ENCODE results near the gene CHML.
A peak's percentile ranks its signal among the peaks of the same experiment; 100 is the strongest.

The CHML gene

GRCh38 chr1:241615043-241615974 lies 24.9 kb downstream of the CHML start:
- Histone ChIP-seq H2AFZ (ENCODE audit: low read length, unreplicated experiment) (no peak overlapping the region), H3K27ac (ENCODE audit: low read depth, low read length) (peak overlapping the region; percentile 28; the same call in 1 of the 2 replicates), H3K4me3 (ENCODE audit: low read depth, low read length) (no peak overlapping the region), H3K79me2 (ENCODE audit: control insufficient read depth, insufficient read depth, low read length, unreplicated experiment) (no peaks in the 10 kb centered on the region), H3K27me3 (ENCODE audit: insufficient read depth, low read length) (no peaks in the 10 kb centered on the region), H3K36me3 (ENCODE audit: insufficient read depth, low read length) (no peaks in the 10 kb centered on the region), H3K4me1 (ENCODE audit: control insufficient read depth, insufficient read depth, low read length, unreplicated experiment) (peaks cover 36% of the 10 kb centered on the region)

- Histone ChIP-seq H3K27ac (ENCODE audit: low read depth, low read length) (peak overlapping the region; percentile 28; the same call in 1 of the 2 replicates), H3K36me3 (ENCODE audit: insufficient read depth, low read length) (no peaks in the 10 kb centered on the region), H2AFZ (ENCODE audit: low read length, unreplicated experiment) (no peak overlapping the region), H3K4me3 (ENCODE audit: low read depth, low read length) (no peak overlapping the region), H3K79me2 (ENCODE audit: control insufficient read depth, insufficient read depth, low read length, unreplicated experiment) (no peaks in the 10 kb centered on the region), H3K27me3 (ENCODE audit: insufficient read depth, low read length) (no peaks in the 10 kb centered on the region), H3K4me1 (ENCODE audit: control insufficient read depth, insufficient read depth, low read length, unreplicated experiment) (peaks cover 44% of the 10 kb centered on the region)
These were observed 25.6 kb downstream of the CHML start for GRCh38 chr1:241614572-241614971.

- no peaks in the 10 kb centered on the region for H3K79me2 ChIP-seq (ENCODE audit: control insufficient read depth, insufficient read depth, low read length, unreplicated experiment)
These were observed 26.0 kb downstream of the CHML start for GRCh38 chr1:241614144-241614543.

GRCh38 chr1:241612533-241613477 lies 27.4 kb downstream of the CHML start:
- H3K4me1 ChIP-seq (ENCODE audit: control insufficient read depth, insufficient read depth, low read length, unreplicated experiment), result peaks cover 61% of the 10 kb centered on the region
- no peaks in the 10 kb centered on the region for H3K36me3 ChIP-seq (ENCODE audit: insufficient read depth, low read length)
- H3K27me3 ChIP-seq (ENCODE audit: insufficient read depth, low read length), result no peaks in the 10 kb centered on the region
- peak overlapping the region; percentile 33; the same call in 1 of the 2 replicates for H3K4me3 ChIP-seq (ENCODE audit: low read depth, low read length)
- no peaks in the 10 kb centered on the region for H3K79me2 ChIP-seq (ENCODE audit: control insufficient read depth, insufficient read depth, low read length, unreplicated experiment)
- H2AFZ ChIP-seq (ENCODE audit: low read length, unreplicated experiment), result peak overlapping the region; percentile 57
- peak overlapping the region; percentile 84 for H3K27ac ChIP-seq (ENCODE audit: low read depth, low read length)

More at GRCh38 chr1:241614144-241614543, 26.0 kb downstream of the CHML start:
- Histone ChIP-seq H3K27me3 (ENCODE audit: insufficient read depth, low read length) (no peaks in the 10 kb centered on the region), H2AFZ (ENCODE audit: low read length, unreplicated experiment) (no peak overlapping the region), H3K4me3 (ENCODE audit: low read depth, low read length) (no peak overlapping the region), H3K27ac (ENCODE audit: low read depth, low read length) (no peak overlapping the region), H3K4me1 (ENCODE audit: control insufficient read depth, insufficient read depth, low read length, unreplicated experiment) (peaks cover 48% of the 10 kb centered on the region), H3K36me3 (ENCODE audit: insufficient read depth, low read length) (no peaks in the 10 kb centered on the region)

GRCh38 chr1:241611736-241612135 lies 28.4 kb downstream of the CHML start:
- Histone ChIP-seq H2AFZ (ENCODE audit: low read length, unreplicated experiment) (peak overlapping the region; percentile 57), H3K79me2 (ENCODE audit: control insufficient read depth, insufficient read depth, low read length, unreplicated experiment) (no peaks in the 10 kb centered on the region), H3K4me3 (ENCODE audit: low read depth, low read length) (no peak overlapping the region), H3K4me1 (ENCODE audit: control insufficient read depth, insufficient read depth, low read length, unreplicated experiment) (peaks cover 63% of the 10 kb centered on the region), H3K36me3 (ENCODE audit: insufficient read depth, low read length) (no peaks in the 10 kb centered on the region), H3K27ac (ENCODE audit: low read depth, low read length) (peak overlapping the region; percentile 84), H3K27me3 (ENCODE audit: insufficient read depth, low read length) (no peaks in the 10 kb centered on the region)

- H3K27me3 ChIP-seq (ENCODE audit: insufficient read depth, low read length), result no peaks in the 10 kb centered on the region
- no peaks in the 10 kb centered on the region for H3K36me3 ChIP-seq (ENCODE audit: insufficient read depth, low read length)
- no peaks in the 10 kb centered on the region for H3K79me2 ChIP-seq (ENCODE audit: control insufficient read depth, insufficient read depth, low read length, unreplicated experiment)
- H2AFZ ChIP-seq (ENCODE audit: low read length, unreplicated experiment), result peak overlapping the region; percentile 78
- no peak overlapping the region for H3K4me3 ChIP-seq (ENCODE audit: low read depth, low read length)
- H3K27ac ChIP-seq (ENCODE audit: low read depth, low read length), result peak overlapping the region; percentile 84; the same call in 1 of the 2 replicates
- H3K4me1 ChIP-seq (ENCODE audit: control insufficient read depth, insufficient read depth, low read length, unreplicated experiment), result peaks cover 66% of the 10 kb centered on the region
These were observed 29.1 kb downstream of the CHML start for GRCh38 chr1:241611063-241611462.

- H3K27ac ChIP-seq (ENCODE audit: low read depth, low read length), result no peak overlapping the region
- no peak overlapping the region for H2AFZ ChIP-seq (ENCODE audit: low read length, unreplicated experiment)
- no peaks in the 10 kb centered on the region for H3K36me3 ChIP-seq (ENCODE audit: insufficient read depth, low read length)
- peaks cover 59% of the 10 kb centered on the region for H3K4me1 ChIP-seq (ENCODE audit: control insufficient read depth, insufficient read depth, low read length, unreplicated experiment)
- H3K4me3 ChIP-seq (ENCODE audit: low read depth, low read length), result no peak overlapping the region
- H3K79me2 ChIP-seq (ENCODE audit: control insufficient read depth, insufficient read depth, low read length, unreplicated experiment), result no peaks in the 10 kb centered on the region
- H3K27me3 ChIP-seq (ENCODE audit: insufficient read depth, low read length), result no peaks in the 10 kb centered on the region
These were observed 29.9 kb downstream of the CHML start for GRCh38 chr1:241610056-241610815.

- H3K36me3 ChIP-seq (ENCODE audit: insufficient read depth, low read length), result no peaks in the 10 kb centered on the region
- no peak overlapping the region for H3K4me3 ChIP-seq (ENCODE audit: low read depth, low read length)
- H3K79me2 ChIP-seq (ENCODE audit: control insufficient read depth, insufficient read depth, low read length, unreplicated experiment), result no peaks in the 10 kb centered on the region
- peaks cover 63% of the 10 kb centered on the region for H3K4me1 ChIP-seq (ENCODE audit: control insufficient read depth, insufficient read depth, low read length, unreplicated experiment)
- peak overlapping the region; percentile 33 for H2AFZ ChIP-seq (ENCODE audit: low read length, unreplicated experiment)
- H3K27me3 ChIP-seq (ENCODE audit: insufficient read depth, low read length), result no peaks in the 10 kb centered on the region
- peak overlapping the region; percentile 3; the same call in 1 of the 2 replicates for H3K27ac ChIP-seq (ENCODE audit: low read depth, low read length)
These were observed 31.7 kb downstream of the CHML start for GRCh38 chr1:241608379-241609033.

- no peaks in the 10 kb centered on the region for H3K27me3 ChIP-seq (ENCODE audit: insufficient read depth, low read length)
- H3K79me2 ChIP-seq (ENCODE audit: control insufficient read depth, insufficient read depth, low read length, unreplicated experiment), result no peaks in the 10 kb centered on the region
- H3K27ac ChIP-seq (ENCODE audit: low read depth, low read length), result no peak overlapping the region
- no peak overlapping the region for H2AFZ ChIP-seq (ENCODE audit: low read length, unreplicated experiment)
- no peaks in the 10 kb centered on the region for H3K36me3 ChIP-seq (ENCODE audit: insufficient read depth, low read length)
- H3K4me3 ChIP-seq (ENCODE audit: low read depth, low read length), result no peak overlapping the region
- H3K4me1 ChIP-seq (ENCODE audit: control insufficient read depth, insufficient read depth, low read length, unreplicated experiment), result peaks cover 64% of the 10 kb centered on the region
These were observed 32.7 kb downstream of the CHML start for GRCh38 chr1:241607497-241607896.
